Small intestine (tissue), 16 donors: ENCODE results near the gene C14orf132. TPM values are rescaled to one million over a fixed set of nuclear protein-coding genes. Genes with fewer than 3 reads are reported as not detected.

ENCODE experiments used
- DNase-seq, 2 donors: peaks; one replicate each; pipeline versions ENCODE4 v3.0.0 to v3.0.0-alpha.2; 2013
- FAIRE-seq: peaks from 2 replicates; lab custom pipeline; 2012; peaks lifted over from hg19 to GRCh38; lab: Jason Lieb, UNC
- H3K27ac ChIP-seq, 3 donors: one replicate each; pipeline ENCODE4 v1.5.1; 2013; ENCODE audit warnings: low read length in 2 of 3, mild to moderate bottlenecking in 2 of 3, control low read depth in 1 of 3, inconsistent platforms in 1 of 3, low read depth in 1 of 3, moderate library complexity in 1 of 3
- H3K27me3 ChIP-seq, 3 donors: one replicate each; pipeline ENCODE4 v1.6.1; 2013; ENCODE audit warnings: low read length in 3 of 3, inconsistent platforms in 1 of 3; ENCODE audit not compliant: control insufficient read depth in 3 of 3, insufficient read depth in 3 of 3
- H3K36me3 ChIP-seq, 3 donors: one replicate each; pipeline ENCODE4 v1.6.1; 2013; ENCODE audit warnings: low read length in 3 of 3, inconsistent platforms in 1 of 3, low read depth in 1 of 3, mild to moderate bottlenecking in 1 of 3, moderate library complexity in 1 of 3; ENCODE audit not compliant: control insufficient read depth in 3 of 3, insufficient read depth in 2 of 3
- H3K4me1 ChIP-seq, 3 donors: one replicate each; pipeline ENCODE4 v1.6.1; 2013; ENCODE audit warnings: low read length in 2 of 3, inconsistent platforms in 1 of 3, low read depth in 1 of 3, mild to moderate bottlenecking in 1 of 3, moderate library complexity in 1 of 3; ENCODE audit not compliant: control insufficient read depth in 3 of 3, insufficient read depth in 2 of 3
- H3K4me3 ChIP-seq, 3 donors: one replicate each; pipeline ENCODE4 v1.5.1; 2013; ENCODE audit warnings: low read length in 3 of 3, control low read depth in 1 of 3, inconsistent platforms in 1 of 3, low read depth in 1 of 3, mild to moderate bottlenecking in 1 of 3, moderate library complexity in 1 of 3
- H3K9me3 ChIP-seq, 2 donors: one replicate each; pipeline ENCODE4 v1.6.1; 2013; ENCODE audit warnings: low read depth in 1 of 2, low read length in 1 of 2; ENCODE audit not compliant: control insufficient read depth in 2 of 2, insufficient read depth in 1 of 2
- WGBS, 3 donors: extraction: QIAGEN DNeasy Blood & Tissue Kit; methylation state at CpG; one replicate each; pipeline ENCODE4 v1.1.7; 2013; 5-methylcytosine and 5-hydroxymethylcytosine counted together
- long read RNA-seq, 10 donors: transcript quantifications; one replicate each; lab custom pipeline, GENCODE V29; 2026
- polyA plus RNA-seq, 4 donors: library from polyadenylated mRNA; stranded (reverse) in 3 of 4; unstranded in 1 of 4; fragments of 200-250 nt in 3 of 4; fragments of 120-200 nt in 1 of 4; gene quantifications; one replicate each; pipeline versions ENCODE4 v1.2.1 to v1.2.3, GENCODE V29; 2013
- donor health status: healthy with polysubstance abuse.
- donor health status: control.
- donor health status: control.
- donor health status: Bipolar disorder and iron deficiency.
- donor health status: healthy.

The C14orf132 gene
- 10 to 100 TPM in 1 of 4 donors, 1 to 10 TPM in 2, under 1 TPM in 1; 0.45 to 10.1 (median 3.9) TPM for polyA plus RNA-seq
- long read RNA-seq, donor 1, result 0 reads
- long read RNA-seq, donor 2, full-length matches to known transcripts, result 1 of 1 reads
- long read RNA-seq, donor 2, partial matches to known transcripts, result 0 of 1 reads
- long read RNA-seq, donor 2, other reads (novel, unspliced or antisense), result 0 of 1 reads
- long read RNA-seq, donor 3, result 0 reads
- long read RNA-seq, donor 4, result 0 reads
- long read RNA-seq, donor 5, result 0 reads
- long read RNA-seq, donor 6, result 0 reads
- long read RNA-seq, donor 7, result 0 reads
- long read RNA-seq, donor 8, result 0 reads
- long read RNA-seq, donor 9, result 0 reads
- long read RNA-seq, donor 10, full-length matches to known transcripts, result 7 of 7 reads
- long read RNA-seq, donor 10, partial matches to known transcripts, result 0 of 7 reads
- long read RNA-seq, donor 10, other reads (novel, unspliced or antisense), result 0 of 7 reads

DNA sequence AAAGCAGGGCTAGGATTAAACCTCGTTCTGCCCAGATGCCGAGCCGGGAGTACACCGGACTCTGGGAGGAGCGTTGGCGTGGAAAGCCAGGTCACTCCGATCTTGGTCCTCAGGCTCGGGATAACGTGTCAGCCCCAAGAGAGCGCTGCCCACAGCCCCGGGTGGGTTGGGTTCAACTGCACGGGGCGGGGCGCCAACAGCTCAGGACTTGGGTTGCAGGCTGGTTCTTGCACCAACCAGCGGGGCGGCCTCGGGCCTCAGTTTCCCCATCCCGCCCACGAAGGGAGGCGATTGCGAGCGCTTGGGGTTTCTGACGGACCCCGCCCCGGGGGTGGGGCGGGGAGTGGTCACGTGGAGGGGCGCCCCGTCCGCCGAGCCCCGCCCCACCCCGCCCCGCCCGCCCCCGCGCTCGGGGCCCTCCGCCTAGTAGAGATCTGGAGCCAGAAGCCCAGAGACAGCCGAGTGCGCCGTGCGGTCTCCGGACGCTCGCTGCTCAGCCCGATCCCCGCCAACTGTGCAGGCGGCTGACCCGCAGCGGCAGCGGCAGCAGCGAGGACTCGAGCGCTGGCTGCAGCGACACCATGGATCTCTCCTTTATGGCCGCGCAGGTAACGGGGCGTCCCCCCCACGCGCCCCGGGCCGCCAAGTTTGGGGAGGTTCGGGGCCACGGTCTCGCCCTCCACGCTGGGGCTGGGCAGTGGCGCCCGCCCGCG lies at the start of gene C14orf132:
Gene C14orf132, plus strand, starts transcription at position 443 of the 713 bp plus-strand sequence. Its CDS starts 139 bp downstream, at position 582.
- 1 to 2% (median 2%) methylated on average over 54 to 72 of the region's 72 CpGs for WGBS, 3 donors
- Histone ChIP-seq H3K4me3 (peak within 1 kb of the TSS; percentile 21 to 56 (median 49)), H3K9me3 (peaks cover 0 to 3% of the 10 kb centered on the region in 2 donors), H3K27ac (peak within 1 kb of the TSS in 2 of 3 donors; percentile 2 to 73), H3K36me3 (peaks cover 0 to 2% (median 0%) of the 10 kb centered on the region in 3 donors), H3K4me1 (peaks cover 0 to 2% (median 0%) of the 10 kb centered on the region in 3 donors), H3K27me3 (peaks cover 0 to 44% (median 13%) of the 10 kb centered on the region in 3 donors)
- FAIRE-seq (no peak), DNase-seq (peak; percentile 11 to 43)

DNA sequence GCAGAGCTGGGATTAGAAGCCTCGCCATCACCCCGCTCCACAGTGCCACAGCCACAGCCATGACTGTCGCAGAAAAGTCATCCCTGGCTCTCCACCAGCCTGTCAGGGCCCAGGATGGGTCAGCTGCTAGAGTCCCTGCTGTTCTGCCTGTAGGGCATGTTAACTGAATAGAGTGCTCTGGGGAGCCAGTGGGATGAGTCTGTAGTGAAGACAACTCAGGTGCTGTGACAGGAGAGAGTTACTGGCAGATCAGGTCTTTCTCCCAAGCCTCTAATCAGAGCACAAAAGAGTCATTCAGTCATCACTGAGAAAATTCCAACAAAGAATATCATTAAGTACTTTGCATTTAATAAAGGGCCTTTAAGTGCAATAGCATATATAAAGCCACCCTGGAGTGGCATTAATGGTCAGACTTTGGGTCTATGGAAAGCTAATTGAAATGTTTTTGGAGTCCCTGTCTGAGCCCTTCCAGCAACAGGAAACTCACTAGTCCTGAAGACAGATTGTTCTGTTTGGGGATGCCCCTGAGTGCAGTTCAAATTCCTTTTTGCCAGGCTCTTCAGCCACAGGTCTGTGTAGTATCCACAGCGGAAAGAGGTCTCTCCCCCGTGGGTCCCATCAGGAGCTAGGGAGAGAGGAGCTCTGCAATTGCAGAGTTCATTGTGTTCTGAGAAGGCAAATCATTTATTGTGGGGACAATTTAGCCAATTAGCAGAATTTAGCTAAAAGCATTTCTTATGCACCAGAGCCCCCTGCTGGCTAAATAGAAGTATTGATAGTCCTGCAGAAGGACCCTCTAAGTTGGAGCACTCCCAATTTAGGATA lies 45.2 kb upstream of the C14orf132 start:
- no peak for FAIRE-seq
- Histone ChIP-seq H3K36me3 (no peaks in the 10 kb centered on the region), H3K27me3 (peaks cover 0 to 7% (median 3%) of the 10 kb centered on the region in 3 donors), H3K4me1 (no peaks in the 10 kb centered on the region), H3K9me3 (peaks cover 0 to 15% of the 10 kb centered on the region in 2 donors), H3K4me3 (no peak overlapping the region), H3K27ac (no peak overlapping the region)
- 46 to 55% (median 47%) methylated on average over 5 of the region's 5 CpGs for WGBS, 3 donors
- DNase-seq, result peak; percentile 23 to 42

DNA sequence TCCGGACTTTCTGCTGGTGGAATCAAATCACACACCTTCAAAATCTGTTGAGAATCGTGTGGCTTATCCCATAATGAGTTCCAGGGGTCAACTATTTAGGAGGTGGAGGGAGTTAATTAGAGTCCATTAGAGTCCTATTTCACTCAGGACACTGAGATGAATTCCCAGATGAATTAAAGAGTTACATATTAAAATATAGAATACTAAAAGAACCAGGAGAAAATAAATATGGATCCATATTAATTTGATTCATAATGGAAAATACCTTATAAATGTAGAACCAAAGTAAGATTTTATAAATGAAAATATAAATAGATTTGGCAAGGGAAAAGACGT lies 44.6 kb upstream of the C14orf132 start:
- H3K4me3 ChIP-seq, result no peak overlapping the region
- 17 to 22% (median 17%) methylated on average over 3 of the region's 3 CpGs for WGBS, 3 donors
- FAIRE-seq, result no peak
- peaks cover 0 to 15% of the 10 kb centered on the region in 2 donors for H3K9me3 ChIP-seq
- DNase-seq, result no peak
- no peaks in the 10 kb centered on the region for H3K36me3 ChIP-seq
- no peaks in the 10 kb centered on the region for H3K4me1 ChIP-seq
- H3K27ac ChIP-seq, result no peak overlapping the region
- peaks cover 0 to 7% (median 3%) of the 10 kb centered on the region in 3 donors for H3K27me3 ChIP-seq

DNA sequence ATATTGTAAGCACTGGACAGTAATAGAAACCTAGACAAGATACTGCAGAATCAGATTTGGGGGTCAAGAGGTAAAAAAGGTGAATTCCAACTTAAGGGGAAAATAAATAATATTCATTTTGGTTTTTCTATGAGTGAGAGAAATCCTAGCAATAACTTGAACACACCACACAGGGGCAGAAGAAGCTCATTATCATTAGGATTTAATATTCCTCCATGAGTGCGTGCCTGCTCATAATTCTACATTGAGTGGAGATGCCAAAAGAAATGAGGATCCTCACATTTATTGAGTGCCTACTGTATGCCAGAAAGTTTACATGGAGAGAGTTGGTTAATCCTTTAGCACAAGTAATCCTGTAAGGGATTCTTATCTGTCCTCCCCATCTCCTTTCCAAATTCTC lies 40.5 kb upstream of the C14orf132 start:
- 6 to 27% (median 21%) methylated on average over 1 of the region's 1 CpG for WGBS, 3 donors
- peaks cover 0 to 5% (median 3%) of the 10 kb centered on the region in 3 donors for H3K27me3 ChIP-seq
- no peak overlapping the region for H3K4me3 ChIP-seq
- H3K27ac ChIP-seq, result no peak overlapping the region
- DNase-seq, result no peak
- H3K36me3 ChIP-seq, result no peaks in the 10 kb centered on the region
- no peaks in the 10 kb centered on the region for H3K4me1 ChIP-seq
- no peak for FAIRE-seq
- H3K9me3 ChIP-seq, result no peaks in the 10 kb centered on the region

DNA sequence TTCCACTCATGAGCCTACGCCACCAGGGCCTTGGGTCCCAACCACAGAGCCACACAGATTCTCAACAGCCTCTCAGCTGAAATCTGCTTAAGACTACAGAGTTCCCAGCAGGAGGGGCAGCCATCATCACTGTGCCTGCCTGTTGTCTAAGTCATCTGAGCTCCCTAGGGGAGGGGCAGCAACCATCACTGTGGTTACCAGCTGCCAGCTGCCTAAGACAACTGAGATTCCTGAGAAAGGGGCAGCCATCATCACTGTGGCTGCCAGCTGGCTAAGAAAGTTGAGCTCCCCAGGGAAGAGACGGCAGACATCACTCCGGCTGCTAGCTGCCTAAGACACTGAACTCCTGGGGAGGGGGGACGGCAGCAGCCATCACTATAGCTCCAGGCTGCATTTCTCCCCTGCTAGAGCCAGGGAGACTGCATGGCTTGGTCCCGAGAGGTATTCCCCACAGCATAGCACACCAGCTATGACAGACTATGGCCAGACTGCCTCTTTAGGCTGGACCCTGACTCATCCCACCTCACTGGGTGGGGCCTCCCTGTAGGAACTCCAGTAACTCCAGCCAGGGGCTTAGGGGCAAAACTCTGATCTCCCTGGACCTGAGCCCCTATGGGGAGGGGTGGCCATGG lies 37.2 kb upstream of the C14orf132 start:
- no peak overlapping the region for H3K4me3 ChIP-seq
- no peaks in the 10 kb centered on the region for H3K36me3 ChIP-seq
- H3K4me1 ChIP-seq, result no peaks in the 10 kb centered on the region
- H3K9me3 ChIP-seq, result no peaks in the 10 kb centered on the region
- no peak for FAIRE-seq
- WGBS, 3 donors, result 64 to 78% (median 67%) methylated on average over 5 of the region's 5 CpGs
- no peak overlapping the region for H3K27ac ChIP-seq
- DNase-seq, result no peak
- H3K27me3 ChIP-seq, result peaks cover 0 to 5% (median 0%) of the 10 kb centered on the region in 3 donors

DNA sequence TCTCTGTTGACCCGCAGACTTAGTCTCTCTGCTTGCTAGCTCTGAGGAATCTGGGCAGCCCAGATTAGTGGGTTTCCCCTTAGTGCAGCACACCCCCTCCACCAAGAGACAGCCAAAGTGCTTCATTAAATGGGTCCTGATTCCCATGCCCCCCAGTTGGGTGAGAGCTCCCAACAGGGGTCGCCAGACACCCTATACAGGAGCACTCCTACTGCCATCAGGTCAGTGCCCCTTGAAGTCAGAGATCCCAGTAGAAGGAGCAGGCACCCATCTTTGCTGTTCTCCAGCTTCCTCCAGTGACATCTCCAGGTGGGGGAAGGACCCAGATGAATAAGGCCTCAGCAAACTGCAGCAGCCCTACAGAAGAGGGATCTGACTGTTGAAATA lies 36.7 kb upstream of the C14orf132 start:
- WGBS, 3 donors, result 48 to 66% (median 66%) methylated on average over 2 of the region's 2 CpGs
- Histone ChIP-seq H3K4me3 (no peak overlapping the region), H3K9me3 (no peaks in the 10 kb centered on the region), H3K27ac (no peak overlapping the region), H3K4me1 (no peaks in the 10 kb centered on the region), H3K27me3 (peaks cover 0 to 5% (median 0%) of the 10 kb centered on the region in 3 donors), H3K36me3 (no peaks in the 10 kb centered on the region)
- no peak for FAIRE-seq
- DNase-seq, result no peak

DNA sequence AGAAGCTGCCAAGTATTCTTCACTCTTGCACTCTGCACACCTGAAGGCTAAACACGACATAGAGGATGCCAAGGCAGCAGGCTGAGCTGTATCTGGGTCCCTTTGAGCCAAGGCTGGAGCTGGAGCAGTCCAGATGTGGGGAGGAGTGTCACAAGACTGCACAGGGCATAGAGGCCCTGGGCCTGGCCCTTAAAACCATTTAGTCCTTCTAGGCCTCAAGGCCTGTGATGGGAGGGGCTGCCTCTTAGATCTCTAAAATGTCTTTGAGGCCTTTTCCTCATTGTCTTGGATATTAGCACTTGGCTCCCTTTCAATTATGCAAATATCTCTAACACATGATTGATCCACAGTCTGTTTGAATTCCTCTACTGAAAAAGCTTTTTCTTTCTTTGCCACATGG lies 28.0 kb upstream of the C14orf132 start:
- Histone ChIP-seq H3K9me3 (peaks cover 0 to 12% of the 10 kb centered on the region in 2 donors), H3K4me1 (no peaks in the 10 kb centered on the region), H3K4me3 (no peak overlapping the region), H3K27ac (no peak overlapping the region), H3K27me3 (no peaks in the 10 kb centered on the region), H3K36me3 (no peaks in the 10 kb centered on the region)
- 22 to 54% (median 27%) methylated on average over 1 of the region's 1 CpG for WGBS, 3 donors
- FAIRE-seq (no peak), DNase-seq (no peak)
